Neural cell (in vitro differentiated cells): ENCODE results near the gene SYCP2.

Source experiments
- EP300 ChIP-seq: fragments of 450-650 bp; conservative IDR thresholded peaks from 2 replicates; pipeline ENCODE4 v1.6.1; 2014; ENCODE audit warnings: antibody characterized with exemption, mild to moderate bottlenecking, moderate library complexity; ENCODE audit not compliant: poor library complexity, severe bottlenecking
- TF ChIP-seq, protein P1 (sequence below): fragments of 450-650 bp; IDR thresholded peaks from 2 replicates; pipeline ENCODE4 v1.5.1; 2014; ENCODE audit warnings: antibody characterized with exemption, mild to moderate bottlenecking, moderate library complexity; ENCODE audit not compliant: poor library complexity, severe bottlenecking

DNA sequence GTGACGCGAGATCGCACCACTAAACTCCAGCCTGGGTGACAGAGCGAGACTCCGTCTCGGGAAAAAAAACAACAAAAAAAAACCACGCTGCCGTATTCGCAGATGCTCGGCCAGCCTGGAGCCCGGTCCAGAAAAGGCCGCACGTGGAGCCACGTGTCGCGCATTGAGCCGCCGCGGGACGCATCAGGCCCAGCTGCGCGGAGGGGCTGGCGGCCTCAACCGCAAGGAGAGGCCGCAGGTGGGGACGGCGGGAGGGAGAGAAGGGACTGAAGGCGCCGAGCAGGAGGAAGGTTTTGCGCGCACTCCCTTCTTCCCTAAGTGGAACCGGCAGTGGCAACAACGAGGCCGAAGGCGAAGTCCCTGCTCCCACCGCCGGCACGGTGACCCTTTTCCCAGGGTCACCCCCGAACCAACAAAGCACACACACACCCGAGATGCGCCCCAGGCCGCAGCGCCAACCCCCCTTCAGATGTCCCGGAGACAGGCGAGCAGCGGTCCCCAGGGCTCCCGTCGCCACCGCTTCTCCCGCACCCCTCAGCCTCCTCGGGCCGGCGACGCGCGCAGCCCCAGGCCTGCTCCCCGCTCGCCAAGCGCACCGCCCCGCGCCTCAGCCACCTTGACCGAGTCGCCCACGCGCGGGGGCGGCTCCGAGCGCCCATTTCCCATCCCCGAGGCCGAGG is 681 bp downstream of the SYCP2 start:
- TF ChIP-seq, protein P1, sequence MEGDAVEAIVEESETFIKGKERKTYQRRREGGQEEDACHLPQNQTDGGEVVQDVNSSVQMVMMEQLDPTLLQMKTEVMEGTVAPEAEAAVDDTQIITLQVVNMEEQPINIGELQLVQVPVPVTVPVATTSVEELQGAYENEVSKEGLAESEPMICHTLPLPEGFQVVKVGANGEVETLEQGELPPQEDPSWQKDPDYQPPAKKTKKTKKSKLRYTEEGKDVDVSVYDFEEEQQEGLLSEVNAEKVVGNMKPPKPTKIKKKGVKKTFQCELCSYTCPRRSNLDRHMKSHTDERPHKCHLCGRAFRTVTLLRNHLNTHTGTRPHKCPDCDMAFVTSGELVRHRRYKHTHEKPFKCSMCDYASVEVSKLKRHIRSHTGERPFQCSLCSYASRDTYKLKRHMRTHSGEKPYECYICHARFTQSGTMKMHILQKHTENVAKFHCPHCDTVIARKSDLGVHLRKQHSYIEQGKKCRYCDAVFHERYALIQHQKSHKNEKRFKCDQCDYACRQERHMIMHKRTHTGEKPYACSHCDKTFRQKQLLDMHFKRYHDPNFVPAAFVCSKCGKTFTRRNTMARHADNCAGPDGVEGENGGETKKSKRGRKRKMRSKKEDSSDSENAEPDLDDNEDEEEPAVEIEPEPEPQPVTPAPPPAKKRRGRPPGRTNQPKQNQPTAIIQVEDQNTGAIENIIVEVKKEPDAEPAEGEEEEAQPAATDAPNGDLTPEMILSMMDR = no peak
- TF ChIP-seq EP300 = no peak
